Uterus (tissue), 2 donors: ENCODE results near the gene CHRNA5.

Experiments used
- POLR2A ChIP-seq, 2 donors: fragments of 450-650 bp; IDR thresholded peaks; one replicate each; pipeline ENCODE4 v1.6.1; 2016; ENCODE audit warnings: antibody characterized with exemption in 2 of 2, mild to moderate bottlenecking in 1 of 2, moderate library complexity in 1 of 2
- TF ChIP-seq, protein P1 (sequence below), 4 experiments: fragments of 200-600 bp in 2 of 4; fragments of 450-650 bp in 2 of 4; sonication (generic) in 2 of 4; IDR thresholded peaks; one replicate each; pipeline ENCODE4 v1.5.1; 2016 to 2019; ENCODE audit warnings: antibody characterized with exemption in 4 of 4, mild to moderate bottlenecking in 2 of 4, moderate library complexity in 1 of 4

- TF ChIP-seq, protein P1, sequence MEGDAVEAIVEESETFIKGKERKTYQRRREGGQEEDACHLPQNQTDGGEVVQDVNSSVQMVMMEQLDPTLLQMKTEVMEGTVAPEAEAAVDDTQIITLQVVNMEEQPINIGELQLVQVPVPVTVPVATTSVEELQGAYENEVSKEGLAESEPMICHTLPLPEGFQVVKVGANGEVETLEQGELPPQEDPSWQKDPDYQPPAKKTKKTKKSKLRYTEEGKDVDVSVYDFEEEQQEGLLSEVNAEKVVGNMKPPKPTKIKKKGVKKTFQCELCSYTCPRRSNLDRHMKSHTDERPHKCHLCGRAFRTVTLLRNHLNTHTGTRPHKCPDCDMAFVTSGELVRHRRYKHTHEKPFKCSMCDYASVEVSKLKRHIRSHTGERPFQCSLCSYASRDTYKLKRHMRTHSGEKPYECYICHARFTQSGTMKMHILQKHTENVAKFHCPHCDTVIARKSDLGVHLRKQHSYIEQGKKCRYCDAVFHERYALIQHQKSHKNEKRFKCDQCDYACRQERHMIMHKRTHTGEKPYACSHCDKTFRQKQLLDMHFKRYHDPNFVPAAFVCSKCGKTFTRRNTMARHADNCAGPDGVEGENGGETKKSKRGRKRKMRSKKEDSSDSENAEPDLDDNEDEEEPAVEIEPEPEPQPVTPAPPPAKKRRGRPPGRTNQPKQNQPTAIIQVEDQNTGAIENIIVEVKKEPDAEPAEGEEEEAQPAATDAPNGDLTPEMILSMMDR (IDR thresholded peaks at IDR 0.05): no peak
- TF ChIP-seq POLR2A (IDR thresholded peaks at IDR 0.05): no peak
These were observed 5.4 kb downstream of the CHRNA5 start for GRCh38 chr15:78570710-78571109.
